Central memory CD4-positive, alpha-beta T cell (primary cell): ENCODE measurements around the gene SREK1.
"Not testable (repeated sequence)": the region's sequence is repeated elsewhere in the genome, so short reads cannot be mapped to it uniquely, and the experiment has no call there.

Experiments used
- DNase-seq: peaks from one replicate; pipeline ENCODE4 v3.0.0; 2022
- total RNA-seq, 3 experiments: gene quantifications; one replicate each; lab custom pipeline; 2026; lab: John Stamatoyannopoulos, UW

Gene SREK1, protein sequence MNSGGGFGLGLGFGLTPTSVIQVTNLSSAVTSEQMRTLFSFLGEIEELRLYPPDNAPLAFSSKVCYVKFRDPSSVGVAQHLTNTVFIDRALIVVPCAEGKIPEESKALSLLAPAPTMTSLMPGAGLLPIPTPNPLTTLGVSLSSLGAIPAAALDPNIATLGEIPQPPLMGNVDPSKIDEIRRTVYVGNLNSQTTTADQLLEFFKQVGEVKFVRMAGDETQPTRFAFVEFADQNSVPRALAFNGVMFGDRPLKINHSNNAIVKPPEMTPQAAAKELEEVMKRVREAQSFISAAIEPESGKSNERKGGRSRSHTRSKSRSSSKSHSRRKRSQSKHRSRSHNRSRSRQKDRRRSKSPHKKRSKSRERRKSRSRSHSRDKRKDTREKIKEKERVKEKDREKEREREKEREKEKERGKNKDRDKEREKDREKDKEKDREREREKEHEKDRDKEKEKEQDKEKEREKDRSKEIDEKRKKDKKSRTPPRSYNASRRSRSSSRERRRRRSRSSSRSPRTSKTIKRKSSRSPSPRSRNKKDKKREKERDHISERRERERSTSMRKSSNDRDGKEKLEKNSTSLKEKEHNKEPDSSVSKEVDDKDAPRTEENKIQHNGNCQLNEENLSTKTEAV
- 153 to 433 (median 179) reads per million in 3 experiments for total RNA-seq

DNA sequence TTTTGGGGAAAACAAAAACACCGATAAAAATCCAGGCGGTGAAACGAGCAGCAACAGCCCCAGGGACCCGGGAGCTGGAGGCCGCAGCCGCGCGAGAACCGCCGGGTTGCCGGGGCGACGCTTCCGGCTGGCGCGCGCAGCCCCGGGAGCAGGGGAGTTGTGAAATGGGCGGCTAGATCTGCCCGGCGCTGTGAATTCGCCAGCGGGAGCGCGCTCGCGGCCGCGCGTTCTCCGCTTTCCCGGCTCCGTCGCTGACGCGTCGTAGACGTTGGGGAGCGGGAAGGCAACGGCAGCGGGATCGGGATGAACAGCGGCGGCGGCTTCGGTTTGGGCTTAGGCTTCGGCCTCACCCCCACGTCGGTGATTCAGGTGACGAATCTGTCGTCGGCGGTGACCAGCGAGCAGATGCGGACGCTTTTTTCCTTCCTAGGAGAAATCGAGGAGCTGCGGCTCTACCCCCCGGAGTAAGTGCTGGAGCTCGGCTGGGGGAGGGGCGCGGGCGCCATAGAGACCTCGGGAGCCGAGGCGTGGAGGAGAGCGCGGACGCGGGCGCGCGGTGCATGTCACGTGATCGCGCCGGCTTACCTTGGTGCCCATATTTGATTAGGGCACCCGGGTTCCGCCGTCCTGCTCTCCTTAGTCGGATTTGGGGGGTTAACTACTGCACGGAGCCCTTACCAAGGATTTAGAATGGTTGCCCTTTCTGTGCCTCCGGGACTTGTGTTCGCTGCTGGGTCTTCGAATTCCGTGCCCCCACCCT is at the start of gene SREK1:
SREK1 (plus strand) TSS at position 227 of the 760 bp plus-strand sequence; CDS start at position 304, 77 bp downstream.
- peak; percentile 89 for DNase-seq

DNA sequence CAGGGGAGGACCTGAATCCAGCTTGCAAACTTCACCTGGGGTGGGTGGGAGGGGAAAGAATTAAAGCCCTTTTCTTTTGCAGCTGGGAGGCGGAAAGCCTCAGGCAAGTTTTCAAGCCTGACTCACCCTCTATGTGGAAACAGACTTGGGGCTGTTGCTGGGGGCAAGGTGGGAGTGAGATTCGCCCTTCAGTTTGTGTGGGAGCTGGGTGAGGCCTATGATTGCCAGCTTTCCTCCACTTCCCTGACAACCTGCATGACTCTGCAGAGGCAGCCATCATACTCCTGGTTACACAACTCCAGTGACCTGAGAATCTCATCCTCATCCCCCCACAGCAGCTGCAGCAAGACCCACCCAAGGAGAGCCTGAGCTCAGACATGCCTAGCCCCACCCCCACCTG is 43.2 kb upstream of the SREK1 start:
- no peak for DNase-seq

DNA sequence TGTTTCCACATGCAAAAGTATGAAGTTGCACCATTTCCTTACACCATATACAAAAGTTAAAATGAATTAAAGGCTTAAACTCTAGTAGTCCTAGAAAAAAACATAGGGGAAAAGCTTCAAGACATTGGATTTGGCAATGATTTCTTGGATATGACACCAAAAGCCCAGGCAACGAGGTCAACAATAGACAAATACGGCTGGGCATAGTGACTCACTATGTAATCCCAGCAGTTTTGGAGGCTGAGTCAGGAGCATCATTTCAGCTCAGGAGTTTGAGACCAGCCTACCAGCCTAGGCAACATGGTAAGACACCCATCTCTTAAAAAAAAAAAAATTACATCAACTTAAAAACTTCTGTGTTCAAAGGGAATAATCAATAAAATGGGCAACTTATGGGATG is 30.9 kb upstream of the SREK1 start:
- DNase-seq, result no peak

DNA sequence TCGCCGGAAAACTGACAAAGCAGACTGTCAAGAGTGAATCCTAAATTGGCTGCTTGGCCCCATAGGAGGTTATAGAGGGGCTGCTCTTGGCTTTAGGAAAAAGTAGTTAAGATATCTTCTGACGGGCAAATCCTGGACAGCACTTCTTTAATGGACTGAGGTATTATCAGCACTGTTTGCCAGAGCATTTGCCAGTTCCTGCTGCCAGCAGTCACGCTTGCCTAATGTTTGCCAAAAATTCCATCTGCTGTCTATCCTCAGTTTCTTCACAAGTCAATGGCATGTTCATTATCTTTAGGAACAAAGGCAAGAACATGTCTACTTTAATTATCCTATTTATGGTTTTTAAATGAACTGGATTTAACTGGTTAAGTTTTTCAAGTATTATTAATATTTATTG is 25.8 kb upstream of the SREK1 start:
- DNase-seq, result no peak

DNA sequence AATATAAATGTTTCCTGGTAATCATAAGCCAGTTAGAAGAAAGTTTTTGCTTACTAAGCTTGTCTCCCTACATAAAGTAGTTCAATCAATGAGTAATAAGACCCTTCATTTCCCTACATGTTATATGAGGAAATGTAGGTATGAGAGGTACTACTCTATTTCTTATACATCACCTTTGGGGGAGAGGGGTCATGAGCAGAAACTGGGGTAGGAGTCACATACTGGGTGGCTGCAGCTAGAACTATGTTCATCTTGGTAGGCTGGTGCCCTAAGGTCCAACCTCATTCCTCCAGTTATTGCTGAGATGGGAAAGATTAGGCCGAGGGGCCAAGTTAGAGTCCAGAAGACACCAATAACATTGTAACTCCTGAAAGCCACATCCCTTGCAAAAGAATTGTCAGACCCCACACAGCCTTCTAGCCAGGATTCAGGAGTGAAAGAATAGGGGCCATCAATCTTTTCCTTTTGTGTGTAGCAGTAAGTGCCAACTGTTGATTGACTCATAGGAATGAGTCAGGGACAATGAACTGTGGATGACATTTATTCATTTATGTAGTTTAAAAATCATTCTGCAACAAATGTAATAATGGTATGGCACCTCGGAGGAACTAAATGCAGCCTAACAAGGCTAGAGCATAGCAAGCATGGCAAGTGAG is 21.6 kb upstream of the SREK1 start:
- DNase-seq, result no peak

DNA sequence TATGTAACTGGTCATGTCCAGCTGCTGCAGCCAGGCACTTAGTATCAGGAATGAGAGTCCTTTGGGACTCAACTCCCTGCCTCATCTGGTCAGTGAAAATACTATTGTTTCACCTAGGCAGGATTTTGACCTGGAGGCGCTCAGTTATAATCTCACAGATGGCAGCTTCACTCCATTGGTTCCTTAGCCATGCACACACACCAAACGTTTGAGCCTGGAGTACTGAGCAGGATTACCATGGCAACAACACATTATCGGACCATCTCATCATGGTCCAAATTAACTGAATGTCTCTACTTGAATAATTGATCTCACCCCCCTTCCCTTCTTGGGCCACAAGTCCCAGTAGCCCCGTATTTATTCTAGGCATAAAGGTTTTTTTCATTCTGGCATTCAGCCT is 15.0 kb upstream of the SREK1 start:
- DNase-seq, result no peak

DNA sequence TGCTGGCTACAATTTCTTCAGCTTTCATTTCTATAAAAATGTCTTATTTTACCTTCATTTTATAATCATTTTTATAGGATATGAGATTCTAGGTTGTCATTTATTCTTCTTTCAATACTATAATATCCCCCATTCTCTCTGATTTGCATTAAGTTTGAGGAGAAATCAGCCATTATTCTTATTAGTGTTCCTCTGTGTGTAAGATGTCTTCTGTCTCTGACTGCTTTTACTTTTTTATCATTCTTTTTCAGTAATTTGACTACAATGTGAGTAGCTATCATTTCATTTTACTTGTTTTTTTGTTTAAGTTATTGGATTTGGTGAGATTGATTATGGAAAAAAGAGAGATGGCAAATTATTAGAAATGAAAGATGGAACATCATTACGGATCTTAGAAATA is 13.6 kb upstream of the SREK1 start:
- DNase-seq, result no peak

DNA sequence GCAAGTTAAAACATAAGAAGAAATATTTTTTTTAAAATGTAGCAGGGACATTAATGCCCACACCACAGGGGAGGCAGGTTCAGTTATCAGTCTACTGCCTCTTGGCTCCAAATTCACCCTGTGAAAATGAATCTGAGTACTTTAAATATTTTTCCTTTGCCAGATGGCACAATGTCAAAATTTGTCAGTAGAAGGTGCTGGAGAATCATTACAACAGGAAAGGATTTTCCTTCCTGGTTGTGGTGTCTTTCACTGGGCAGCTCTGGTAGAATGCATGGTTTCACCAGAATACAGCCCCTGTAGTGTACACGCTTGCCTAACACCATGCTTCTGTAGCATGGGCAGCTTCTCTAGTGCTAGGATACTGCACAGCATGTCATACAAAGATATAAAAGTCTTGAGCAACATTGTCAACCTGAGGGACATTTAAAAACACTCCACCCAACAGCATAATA is 9.7 kb upstream of the SREK1 start:
- no peak for DNase-seq

DNA sequence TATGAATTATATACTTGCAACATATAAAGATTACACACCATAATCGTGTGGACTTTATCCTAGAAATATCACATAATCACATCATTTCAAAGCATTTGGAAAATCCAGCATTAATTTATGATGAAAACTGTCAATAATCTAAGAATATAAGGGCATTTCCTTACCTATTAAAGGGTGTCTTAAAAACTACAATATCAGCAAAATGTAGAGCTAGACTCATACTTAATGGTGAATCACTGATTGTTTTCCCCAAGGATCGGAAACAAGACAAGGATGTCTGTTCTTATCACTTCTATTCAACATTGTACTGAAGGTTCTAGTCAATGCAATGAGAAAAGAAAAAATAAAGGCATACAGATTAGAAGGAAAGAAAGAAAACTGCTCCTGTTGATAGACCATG is 8.0 kb upstream of the SREK1 start:
- no peak for DNase-seq

DNA sequence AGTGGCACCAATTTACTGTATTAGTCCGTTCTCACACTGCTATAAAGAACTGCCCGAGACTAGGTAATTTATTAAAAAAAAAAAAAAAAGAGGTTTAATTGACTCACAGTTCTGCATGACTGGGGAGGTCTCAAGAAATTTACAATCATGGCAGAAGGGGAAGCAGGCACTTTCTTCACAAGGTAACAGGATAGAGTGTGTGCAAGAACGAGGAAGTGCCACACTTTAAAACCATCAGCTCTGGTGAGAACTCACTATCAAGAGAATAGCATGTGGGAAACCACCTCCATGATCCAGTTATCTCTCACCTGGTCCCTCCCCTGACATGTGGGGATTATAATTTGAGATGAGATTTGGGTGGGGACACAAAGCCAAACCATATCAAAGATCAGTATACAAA is 7.2 kb upstream of the SREK1 start:
- DNase-seq, result not testable (repeated sequence)

DNA sequence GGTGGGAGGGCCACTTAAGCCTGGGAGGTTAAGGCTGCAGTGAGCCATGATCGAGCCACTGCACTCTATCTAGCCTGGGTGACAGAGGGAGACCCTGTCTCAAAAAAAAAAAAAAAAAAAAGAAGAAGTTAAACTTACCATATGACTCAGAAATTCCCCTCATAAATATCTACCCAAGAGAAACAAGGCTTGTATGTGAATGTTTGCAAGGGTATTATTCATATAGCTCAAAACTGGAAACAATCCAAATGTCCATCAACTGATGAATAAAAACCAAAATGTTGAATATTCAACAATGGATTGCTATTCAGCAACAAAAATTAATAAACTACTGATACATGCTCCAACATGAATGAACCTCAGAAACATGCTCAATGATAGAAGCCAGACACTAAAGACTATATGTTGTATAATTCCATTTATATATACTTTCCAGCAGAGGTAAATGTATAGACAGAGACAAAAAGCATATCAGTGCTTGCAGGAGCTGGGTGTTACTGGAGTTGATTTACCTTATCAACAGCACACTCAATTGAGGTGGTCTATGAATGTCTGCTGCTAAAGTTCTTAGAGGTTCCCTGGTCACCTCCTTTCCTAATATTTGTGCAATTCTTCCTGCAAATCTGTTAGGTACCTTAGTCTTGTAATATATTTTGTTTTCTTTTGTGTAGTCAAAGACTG is 5.3 kb upstream of the SREK1 start:
- no peak for DNase-seq

DNA sequence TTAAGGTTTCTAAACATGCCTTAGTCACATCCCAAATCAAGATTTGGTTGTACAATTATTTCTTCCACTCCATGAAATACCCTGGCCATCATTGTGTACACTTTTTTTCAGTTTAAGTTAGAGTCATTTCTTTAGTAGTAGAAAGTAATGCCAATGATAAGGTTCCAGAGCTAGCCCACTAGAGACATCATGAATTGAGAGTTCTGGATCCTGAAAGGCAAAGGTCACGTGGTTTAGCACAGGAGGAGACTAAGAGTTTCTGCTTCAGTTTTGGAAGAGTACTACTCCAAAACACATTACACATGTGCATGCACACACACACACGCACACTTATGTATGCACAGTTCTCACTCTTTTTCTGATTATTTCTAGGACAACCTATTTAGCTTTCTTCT is 4.8 kb upstream of the SREK1 start:
- DNase-seq, result no peak

DNA sequence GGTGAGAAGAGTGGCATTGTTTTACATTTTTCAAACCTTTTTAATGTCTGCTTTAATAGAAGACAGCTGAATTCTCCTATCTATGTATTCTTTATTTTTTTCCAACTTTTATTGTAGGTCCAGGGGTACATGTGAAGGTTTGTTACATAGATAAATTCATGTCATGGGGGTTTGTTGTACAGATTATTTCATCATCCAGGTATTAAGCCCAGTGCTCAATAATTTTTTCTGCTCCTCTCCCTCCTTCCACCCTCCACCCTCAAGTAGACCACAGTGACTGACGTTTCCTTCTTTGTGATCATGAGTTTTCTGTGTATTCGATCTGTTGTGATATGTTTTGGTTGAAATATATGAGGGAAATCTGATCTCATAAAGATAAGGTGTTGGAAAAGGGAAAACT is 1.7 kb upstream of the SREK1 start:
- DNase-seq, result no peak

DNA sequence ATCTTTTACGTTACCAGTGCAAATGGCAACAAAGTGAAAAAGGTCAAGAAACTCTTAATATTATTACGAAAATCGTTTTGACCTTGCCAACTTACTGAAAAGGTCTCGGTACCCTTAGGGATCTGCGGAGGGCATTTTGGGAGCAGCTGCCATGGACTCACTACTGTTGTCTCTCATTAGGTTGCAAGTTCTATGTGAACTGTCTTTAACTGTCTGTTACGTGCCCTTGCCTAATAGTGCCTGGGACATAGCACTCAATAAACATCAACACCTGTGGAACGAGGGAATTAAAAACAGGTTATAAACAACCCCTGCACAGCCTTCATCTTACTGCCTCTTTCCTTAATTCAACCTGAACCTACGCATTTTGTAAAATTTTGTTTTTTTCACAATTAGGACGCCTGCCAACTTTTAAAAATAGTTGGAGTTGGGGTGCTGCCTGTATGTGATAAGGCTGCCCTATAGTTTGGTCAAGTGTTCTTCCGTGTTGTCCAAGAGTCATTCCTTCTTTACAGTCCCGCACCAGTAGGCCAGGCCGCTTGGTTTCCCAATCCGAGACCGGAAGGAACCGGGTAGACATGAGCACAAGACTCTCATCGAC is 527 bp upstream of the SREK1 start:
- DNase-seq, result no peak

DNA sequence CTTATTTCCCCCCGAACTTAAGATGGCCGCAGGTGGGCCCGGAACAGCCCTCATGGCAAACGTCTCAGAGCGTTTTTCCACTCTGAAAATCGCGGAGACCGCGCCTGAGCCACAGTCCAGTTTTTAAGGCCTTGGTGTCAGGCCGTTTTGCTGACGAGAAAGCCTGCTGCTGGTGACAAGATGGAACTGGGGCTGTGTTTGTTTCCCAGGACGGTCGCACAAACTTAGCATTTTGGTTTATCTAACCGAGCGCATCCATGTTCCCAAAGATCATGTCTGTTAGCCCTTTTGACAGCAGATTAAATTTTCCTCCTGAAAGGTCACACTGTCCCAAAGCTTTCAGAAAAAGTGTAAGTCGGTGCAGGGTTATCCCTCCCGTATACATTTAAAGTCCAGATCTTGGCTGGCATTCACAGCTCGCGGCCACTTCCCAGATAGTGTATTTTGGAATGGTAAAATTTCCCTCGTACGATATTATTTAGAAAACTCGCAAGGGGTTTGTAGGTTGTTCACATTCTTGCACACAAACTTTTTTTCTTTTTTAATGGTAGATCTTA is 812 bp downstream of the SREK1 start:
- no peak for DNase-seq

DNA sequence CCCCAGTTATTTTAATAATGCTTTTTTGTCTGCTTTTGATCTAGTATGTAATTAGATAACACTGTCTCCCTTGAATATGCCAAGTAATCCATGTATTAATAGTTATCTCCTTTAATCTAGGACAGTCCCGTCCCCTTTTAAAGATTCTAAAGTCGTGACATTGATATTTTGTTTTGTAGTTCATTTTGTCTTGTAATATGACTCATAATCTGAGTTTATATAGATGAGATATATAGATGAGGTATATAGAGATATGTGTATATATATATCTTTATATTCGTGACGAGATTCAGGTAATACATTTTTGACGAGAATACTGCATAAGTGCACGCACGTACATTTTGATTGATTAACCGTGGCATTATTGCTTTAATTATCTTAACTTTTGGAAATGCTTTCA is 1.6 kb downstream of the SREK1 start:
- DNase-seq, result no peak

DNA sequence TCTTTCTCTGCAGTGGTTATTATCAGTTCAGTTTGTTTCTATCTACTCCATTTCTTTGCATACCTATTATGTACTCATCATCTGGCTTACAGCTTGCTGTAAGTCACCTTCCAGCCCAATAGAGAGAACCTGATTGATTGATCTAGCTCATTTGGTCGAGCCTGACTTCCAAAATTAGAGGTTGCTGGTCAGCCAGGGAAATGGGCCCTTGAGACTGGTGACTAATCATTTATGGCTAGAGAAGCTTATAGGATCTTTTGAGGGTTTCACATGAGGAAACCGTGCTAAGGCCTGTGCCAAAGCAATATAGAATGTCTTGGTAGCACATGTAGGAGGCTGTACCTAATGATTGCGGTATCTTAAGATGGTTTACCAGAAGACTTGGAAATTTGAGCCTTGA is 5.8 kb downstream of the SREK1 start:
- no peak for DNase-seq

DNA sequence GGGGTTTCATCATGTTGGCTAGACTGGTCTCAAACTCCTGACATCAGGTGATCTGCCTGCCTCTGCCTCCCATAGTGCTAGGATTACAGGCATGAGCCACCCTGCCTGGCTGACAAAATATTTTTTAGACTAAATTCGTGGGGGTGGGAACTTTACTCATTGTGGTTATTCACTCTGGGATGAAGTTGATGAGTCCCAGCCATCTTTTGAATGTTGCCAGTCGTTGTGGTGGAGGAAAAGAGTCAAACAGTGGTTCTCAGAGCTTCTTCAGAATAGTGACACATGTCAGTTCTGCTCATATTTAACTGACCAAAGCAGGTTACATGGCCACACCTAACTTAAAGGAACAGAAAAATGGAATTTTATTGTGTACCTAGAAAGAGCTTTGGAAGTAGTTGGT is 6.9 kb downstream of the SREK1 start:
- DNase-seq, result no peak

DNA sequence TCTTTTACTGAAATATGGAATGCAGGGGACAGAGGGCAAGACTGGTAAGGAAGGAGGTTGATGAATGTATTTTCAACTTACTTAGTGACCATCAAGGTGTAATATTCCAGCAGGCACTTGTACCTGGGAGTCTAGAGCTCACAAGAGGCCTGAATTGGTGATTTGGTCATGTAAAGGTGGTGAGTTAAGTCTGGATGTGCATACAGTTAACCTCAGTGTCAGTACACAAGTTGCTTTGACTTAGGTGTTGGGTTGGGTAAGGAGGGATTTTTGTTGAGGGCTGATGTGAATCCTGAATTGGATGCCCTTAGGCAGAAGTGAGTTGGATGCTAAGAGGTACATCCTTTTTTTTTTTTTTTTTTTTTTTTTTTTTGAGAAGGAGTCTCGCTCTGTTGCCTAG is 7.4 kb downstream of the SREK1 start:
- DNase-seq, result no peak

DNA sequence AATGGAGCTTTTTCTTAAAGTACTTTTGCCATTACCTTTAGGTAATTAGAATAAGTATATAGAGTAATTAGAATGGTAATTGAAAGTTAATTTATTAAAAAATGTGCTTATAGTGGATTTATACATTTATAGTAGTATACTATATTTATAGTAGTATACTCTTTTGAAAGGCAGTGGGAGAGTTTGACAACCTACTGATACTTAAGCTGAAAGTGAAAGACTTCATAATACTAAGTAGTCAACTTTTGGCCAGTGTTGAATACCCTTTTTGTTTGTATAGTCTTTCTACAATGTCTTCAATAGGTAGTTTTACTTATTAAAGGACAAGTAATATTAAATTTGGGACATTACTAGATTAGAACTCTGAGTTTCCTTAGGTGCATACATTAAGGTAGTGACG is 12.9 kb downstream of the SREK1 start:
- no peak for DNase-seq

DNA sequence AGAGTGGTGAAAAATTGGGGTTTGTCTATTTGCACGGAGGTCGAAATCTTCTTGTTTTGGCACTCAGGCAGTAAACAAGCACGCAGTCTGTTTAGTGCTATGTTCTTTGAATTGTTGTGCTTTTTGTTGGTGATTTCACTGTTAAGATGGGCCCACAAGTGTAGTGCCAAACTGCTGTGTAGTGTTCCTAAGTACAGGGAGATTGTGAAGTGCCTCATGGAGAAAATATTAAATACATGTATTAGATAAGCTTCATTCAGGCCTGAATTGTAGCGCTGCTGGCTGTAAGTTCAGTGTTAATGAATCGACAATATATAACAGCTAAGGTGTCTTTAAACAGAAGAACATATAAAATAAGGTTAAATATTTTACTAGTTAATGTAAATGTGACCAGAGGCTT is 17.3 kb downstream of the SREK1 start:
- no peak for DNase-seq
